HepG2 (cell line): ENCODE measurements around the gene VEGFB. TPM values are rescaled to one million over a fixed set of nuclear protein-coding genes. Genes with fewer than 3 reads are reported as not detected.
A peak's percentile ranks its signal among the peaks of the same experiment; 100 is the strongest.

Experiments used
- BRCA1 ChIP-seq: sonication (generic); formaldehyde crosslinking; IDR thresholded peaks from 2 replicates; pipeline ENCODE4 v1.4.0; 2020; ENCODE audit warnings: missing genetic modification reagents
- CAMTA2 ChIP-seq: sonication (generic); formaldehyde crosslinking; IDR thresholded peaks from 2 replicates; pipeline ENCODE4 v1.4.0; 2020; ENCODE audit warnings: mild to moderate bottlenecking, missing genetic modification reagents, borderline replicate concordance
- CHD2 ChIP-seq: IDR thresholded peaks from 2 replicates; pipeline ENCODE4 v1.6.1; 2011; ENCODE audit warnings: low read depth, low read length, improper control_type of control experiment
- FIP1L1 ChIP-seq: fragments of 200-400 bp; formaldehyde crosslinking; IDR thresholded peaks from 2 replicates; pipeline ENCODE4 v1.6.1; 2018; ENCODE audit warnings: low read depth, mild to moderate bottlenecking, low read length, moderate library complexity, borderline replicate concordance; ENCODE audit not compliant: insufficient read depth
- GPBP1L1 ChIP-seq: sonication (generic); formaldehyde crosslinking; IDR thresholded peaks from 2 replicates; pipeline ENCODE4 v1.5.0; 2020; ENCODE audit warnings: mild to moderate bottlenecking, missing genetic modification reagents
- GZF1 ChIP-seq: sonication (generic); formaldehyde crosslinking; IDR thresholded peaks from 2 replicates; pipeline ENCODE4 v1.5.1; 2020; ENCODE audit warnings: mild to moderate bottlenecking, missing genetic modification reagents
- ISL2 ChIP-seq: sonication (generic); formaldehyde crosslinking; IDR thresholded peaks from 2 replicates; pipeline ENCODE4 v1.5.0; 2020; ENCODE audit warnings: missing genetic modification reagents
- MIER3 ChIP-seq: IDR thresholded peaks from 2 replicates; pipeline ENCODE4 v1.6.1; 2016; ENCODE audit warnings: missing compliant biosample characterization, borderline replicate concordance
- NFRKB ChIP-seq: fragments of 450-650 bp; IDR thresholded peaks from 2 replicates; pipeline ENCODE4 v1.6.1; 2017
- PLRG1 ChIP-seq: fragments of 450-650 bp; conservative IDR thresholded peaks from 2 replicates; pipeline ENCODE4 v1.6.1; 2016
- TSC22D2 ChIP-seq: sonication (generic); formaldehyde crosslinking; IDR thresholded peaks from 2 replicates; pipeline ENCODE4 v1.5.1; 2020; ENCODE audit warnings: missing genetic modification reagents, mild to moderate bottlenecking, borderline replicate concordance
- ZBTB39 ChIP-seq: sonication (generic); formaldehyde crosslinking; IDR thresholded peaks from 2 replicates; pipeline ENCODE4 v1.5.0; 2020; ENCODE audit warnings: missing genetic modification reagents
- ZBTB46 ChIP-seq: sonication (generic); formaldehyde crosslinking; IDR thresholded peaks from 2 replicates; pipeline ENCODE4 v1.4.0; 2020; ENCODE audit warnings: mild to moderate bottlenecking, missing genetic modification reagents, borderline replicate concordance
- ZNF329 ChIP-seq: sonication (generic); formaldehyde crosslinking; IDR thresholded peaks from 2 replicates; pipeline ENCODE4 v1.9.0; 2021; ENCODE audit warnings: low read depth, mild to moderate bottlenecking, missing genetic modification reagents
- ZNF556 ChIP-seq: sonication (generic); formaldehyde crosslinking; IDR thresholded peaks from 2 replicates; pipeline ENCODE4 v1.4.0; 2020; ENCODE audit warnings: mild to moderate bottlenecking, missing genetic modification reagents, borderline replicate concordance
- ZNF564 ChIP-seq: sonication (generic); formaldehyde crosslinking; IDR thresholded peaks from 2 replicates; pipeline ENCODE4 v1.8.1; 2023; ENCODE audit warnings: mild to moderate bottlenecking, missing genetic modification reagents
- ZNF788 ChIP-seq: sonication (generic); formaldehyde crosslinking; IDR thresholded peaks from 2 replicates; pipeline ENCODE4 v1.5.0; 2020; ENCODE audit warnings: mild to moderate bottlenecking, missing genetic modification reagents, borderline replicate concordance
- ZSCAN29 ChIP-seq: sonication (generic); formaldehyde crosslinking; conservative IDR thresholded peaks from 2 replicates; pipeline ENCODE4 v1.4.0; 2020; ENCODE audit warnings: mild to moderate bottlenecking, missing genetic modification reagents
- polyA plus RNA-seq, 8 experiments: library from polyadenylated mRNA; depleted of rRNA in 3 of 8; stranded (reverse) in 7 of 8; unstranded in 1 of 8; fragments of >200 nt; fragmentation: Illumina TruSeq in 4 of 8; extraction: Trizol in 4 of 8; gene quantifications; 2 replicates each; pipeline versions ENCODE4 v1.2.1 to v1.2.3, GENCODE V29; 2011 to 2016; ENCODE audit warnings: low read depth in 4 of 8, missing spikeins in 1 of 8, mixed read lengths in 1 of 8; ENCODE audit not compliant: insufficient read depth in 1 of 8
- total RNA-seq, 5 experiments: library from RNA; depleted of rRNA; stranded (reverse); fragments of >200 nt; fragmentation: Illumina TruSeq; extraction: Trizol; gene quantifications; 2 replicates each; pipeline ENCODE4 v1.2.3, GENCODE V29; 2016; ENCODE audit warnings: low read depth in 1 of 5
- TF ChIP-seq, protein P1 (sequence below): sonication (generic); formaldehyde crosslinking; IDR thresholded peaks from 2 replicates; pipeline ENCODE4 v1.4.0; 2020; ENCODE audit warnings: missing genetic modification reagents, borderline replicate concordance
- TF ChIP-seq, protein P2 (sequence below): IDR thresholded peaks from 2 replicates; pipeline ENCODE4 v1.6.1; 2016; ENCODE audit warnings: control low read depth

VEGFB gene
- total and polyA plus RNA-seq, 2 of the 13 experiments (the other 11 are each of a cell fraction or from before 2014, with no cell fraction given) = 9.0 to 11.3 TPM

GRCh38 chr11:64225608-64226506, 8.5 kb upstream of the VEGFB start, which contains the start of the genes NUDT22 and TRPT1 (continued):
- TF ChIP-seq, protein P1, sequence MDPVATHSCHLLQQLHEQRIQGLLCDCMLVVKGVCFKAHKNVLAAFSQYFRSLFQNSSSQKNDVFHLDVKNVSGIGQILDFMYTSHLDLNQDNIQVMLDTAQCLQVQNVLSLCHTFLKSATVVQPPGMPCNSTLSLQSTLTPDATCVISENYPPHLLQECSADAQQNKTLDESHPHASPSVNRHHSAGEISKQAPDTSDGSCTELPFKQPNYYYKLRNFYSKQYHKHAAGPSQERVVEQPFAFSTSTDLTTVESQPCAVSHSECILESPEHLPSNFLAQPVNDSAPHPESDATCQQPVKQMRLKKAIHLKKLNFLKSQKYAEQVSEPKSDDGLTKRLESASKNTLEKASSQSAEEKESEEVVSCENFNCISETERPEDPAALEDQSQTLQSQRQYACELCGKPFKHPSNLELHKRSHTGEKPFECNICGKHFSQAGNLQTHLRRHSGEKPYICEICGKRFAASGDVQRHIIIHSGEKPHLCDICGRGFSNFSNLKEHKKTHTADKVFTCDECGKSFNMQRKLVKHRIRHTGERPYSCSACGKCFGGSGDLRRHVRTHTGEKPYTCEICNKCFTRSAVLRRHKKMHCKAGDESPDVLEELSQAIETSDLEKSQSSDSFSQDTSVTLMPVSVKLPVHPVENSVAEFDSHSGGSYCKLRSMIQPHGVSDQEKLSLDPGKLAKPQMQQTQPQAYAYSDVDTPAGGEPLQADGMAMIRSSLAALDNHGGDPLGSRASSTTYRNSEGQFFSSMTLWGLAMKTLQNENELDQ (CRISPR knock-in tag) = no peak
- TF ChIP-seq TSC22D2 (0 out of 2 replicates have a peak, but pooled peaks have one; percentile 56), GPBP1L1 (CRISPR knock-in tag) (no peak), FIP1L1 (no peak), ZNF564 (CRISPR knock-in tag) (peak; percentile 39; the same call in 1 of the 2 replicates), ZSCAN29 (CRISPR knock-in tag) (0 out of 2 replicates have a peak, but pooled peaks have one; percentile 30), GZF1 (no peak), ISL2 (CRISPR knock-in tag) (no peak), ZNF556 (no peak), CAMTA2 (CRISPR knock-in tag) (peak; percentile 23; the same call in 1 of the 2 replicates), NFRKB (no peak), ZBTB39 (CRISPR knock-in tag) (no peak), ZNF329 (CRISPR knock-in tag) (no peak), BRCA1 (no peak), PLRG1 (no peak), ZNF788 (CRISPR knock-in tag) (0 out of 2 replicates have a peak, but pooled peaks have one; percentile 79), CHD2 (no peak), ZBTB46 (CRISPR knock-in tag) (0 out of 2 replicates have a peak, but pooled peaks have one; percentile 68), MIER3 (no peak)
- TF ChIP-seq, protein P2, sequence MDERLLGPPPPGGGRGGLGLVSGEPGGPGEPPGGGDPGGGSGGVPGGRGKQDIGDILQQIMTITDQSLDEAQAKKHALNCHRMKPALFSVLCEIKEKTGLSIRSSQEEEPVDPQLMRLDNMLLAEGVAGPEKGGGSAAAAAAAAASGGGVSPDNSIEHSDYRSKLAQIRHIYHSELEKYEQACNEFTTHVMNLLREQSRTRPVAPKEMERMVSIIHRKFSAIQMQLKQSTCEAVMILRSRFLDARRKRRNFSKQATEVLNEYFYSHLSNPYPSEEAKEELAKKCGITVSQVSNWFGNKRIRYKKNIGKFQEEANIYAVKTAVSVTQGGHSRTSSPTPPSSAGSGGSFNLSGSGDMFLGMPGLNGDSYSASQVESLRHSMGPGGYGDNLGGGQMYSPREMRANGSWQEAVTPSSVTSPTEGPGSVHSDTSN (CRISPR knock-in tag) = no peak
